ENCODE measurements around the gene SCN10A. TPM values are rescaled to one million over a fixed set of nuclear protein-coding genes. Genes with fewer than 3 reads are reported as not detected.

Gene SCN10A
- polyA plus RNA-seq, 1 donor: not detected

DNA sequence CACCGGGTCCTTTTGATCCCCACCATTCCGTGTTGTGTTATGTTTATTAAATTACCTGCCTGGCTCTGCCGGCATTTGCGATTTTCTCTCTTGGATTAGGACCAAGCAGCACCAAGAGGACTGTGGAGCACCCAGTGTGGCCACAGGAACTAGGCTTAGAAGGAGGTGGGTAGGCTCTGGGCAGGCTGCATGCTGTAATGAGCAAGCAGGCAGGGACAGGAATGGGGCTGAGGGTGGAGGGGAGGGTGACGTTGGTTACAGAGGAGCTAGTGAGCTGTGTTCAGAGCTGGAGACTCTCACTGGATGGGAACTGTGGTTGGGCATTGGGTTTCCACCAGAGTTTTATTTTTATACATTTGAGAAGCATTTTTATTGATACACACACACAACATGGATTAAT lies 158.6 kb downstream of the SCN10A start:
- no peaks in the 10 kb centered on the region for H3K9me3 ChIP-seq (ENCODE audit: control insufficient read depth, low read depth, low read length)
- H3K27ac ChIP-seq (ENCODE audit: low read length): no peak overlapping the region
- no peak overlapping the region for H3K4me3 ChIP-seq (ENCODE audit: low read length)
- peaks cover 32% of the 10 kb centered on the region for H3K27me3 ChIP-seq (ENCODE audit: control insufficient read depth, insufficient read depth, low read length)
- DNase-seq: no peak
- no peaks in the 10 kb centered on the region for H3K36me3 ChIP-seq (ENCODE audit: control insufficient read depth, insufficient read depth, low read length)
- no peaks in the 10 kb centered on the region for H3K4me1 ChIP-seq (ENCODE audit: control insufficient read depth, insufficient read depth, low read length)
- WGBS (ENCODE audit: insufficient coverage, low lambda C conversion rate): 60% methylated on average over 1 of the region's 5 CpGs

DNA sequence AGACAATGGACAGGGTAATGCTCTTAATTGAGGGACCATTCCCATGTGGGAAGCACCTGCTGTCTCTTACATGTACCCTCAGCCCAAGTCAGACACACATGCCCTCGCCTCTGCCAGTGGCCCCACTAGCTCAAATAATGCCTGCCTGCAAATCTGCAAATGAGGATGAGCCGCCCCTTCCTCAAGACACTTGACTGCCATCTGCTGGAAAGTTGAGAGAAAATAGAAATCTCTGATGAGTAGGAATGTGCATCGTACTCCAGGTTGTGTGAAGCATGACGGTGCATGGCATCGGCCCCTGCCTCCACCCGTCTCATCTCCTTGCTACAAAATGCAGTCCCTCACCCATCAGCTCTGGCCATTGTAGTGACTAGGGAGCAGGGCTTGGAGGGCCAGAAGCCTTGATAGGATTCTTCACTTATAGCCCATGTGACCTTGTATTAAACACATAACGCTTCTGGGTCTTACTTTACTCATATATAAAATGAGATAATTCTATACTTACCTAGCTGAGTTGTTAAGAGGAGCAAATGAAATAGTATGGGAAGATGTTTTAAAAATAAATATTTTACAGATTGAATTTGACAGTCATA lies 160.2 kb downstream of the SCN10A start:
- WGBS (ENCODE audit: insufficient coverage, low lambda C conversion rate): 40% methylated on average over 1 of the region's 7 CpGs
- Histone ChIP-seq H3K4me1 (ENCODE audit: control insufficient read depth, insufficient read depth, low read length) (no peaks in the 10 kb centered on the region), H3K27ac (ENCODE audit: low read length) (no peak overlapping the region), H3K27me3 (ENCODE audit: control insufficient read depth, insufficient read depth, low read length) (peaks cover 39% of the 10 kb centered on the region), H3K4me3 (ENCODE audit: low read length) (no peak overlapping the region), H3K9me3 (ENCODE audit: control insufficient read depth, low read depth, low read length) (no peaks in the 10 kb centered on the region), H3K36me3 (ENCODE audit: control insufficient read depth, insufficient read depth, low read length) (no peaks in the 10 kb centered on the region)
- peak; percentile 26 to 32 for DNase-seq

DNA sequence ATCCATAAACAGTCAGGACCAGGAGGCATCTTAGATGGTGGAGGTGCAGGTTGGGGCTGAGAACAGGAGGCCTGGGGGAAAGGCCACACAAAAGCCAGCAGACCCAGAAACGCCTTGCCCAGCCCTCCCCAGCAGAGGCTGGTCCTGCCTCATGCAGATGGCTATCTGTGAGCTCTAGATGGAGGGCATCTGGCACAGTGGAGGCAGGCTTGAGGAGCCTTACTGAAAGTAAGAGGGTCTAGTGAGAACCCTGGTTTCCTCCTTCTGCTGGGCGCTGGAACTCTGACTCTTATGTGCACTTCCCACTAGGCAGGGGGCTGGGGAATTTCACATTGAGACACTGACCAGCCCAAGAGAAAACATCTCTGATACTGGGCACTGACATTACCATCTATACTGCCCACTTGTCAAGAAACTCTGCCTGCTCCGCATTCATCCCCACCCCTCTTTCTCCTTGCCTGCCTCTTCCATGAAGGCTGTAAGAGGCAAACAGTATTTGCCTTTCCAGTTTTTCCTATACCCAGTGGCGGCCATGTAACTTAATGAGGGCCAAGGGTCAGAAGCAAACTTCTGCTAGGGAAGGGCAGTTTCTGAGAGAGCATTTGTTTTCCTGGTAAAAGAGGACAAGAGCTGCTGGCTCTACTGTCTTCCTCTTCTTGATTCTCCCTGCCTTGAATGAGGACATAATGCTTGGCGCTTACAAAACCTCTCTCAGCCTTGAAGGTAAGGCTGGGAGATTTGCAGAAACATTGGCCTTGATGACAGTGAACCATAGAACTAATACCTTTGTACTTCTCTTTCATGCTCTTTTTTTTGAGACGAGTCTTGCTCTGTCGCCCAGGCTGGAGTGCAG lies 162.1 kb downstream of the SCN10A start:
- H3K27me3 ChIP-seq (ENCODE audit: control insufficient read depth, insufficient read depth, low read length): peaks cover 47% of the 10 kb centered on the region
- H3K27ac ChIP-seq (ENCODE audit: low read length): no peak overlapping the region
- peak in 1 of 2 donors; percentile 50 for DNase-seq
- no CpG with 5 or more reads among the region's 7 CpGs for WGBS (ENCODE audit: insufficient coverage, low lambda C conversion rate)
- H3K9me3 ChIP-seq (ENCODE audit: control insufficient read depth, low read depth, low read length): peaks cover 3% of the 10 kb centered on the region
- no peaks in the 10 kb centered on the region for H3K36me3 ChIP-seq (ENCODE audit: control insufficient read depth, insufficient read depth, low read length)
- peaks cover 3% of the 10 kb centered on the region for H3K4me1 ChIP-seq (ENCODE audit: control insufficient read depth, insufficient read depth, low read length)
- H3K4me3 ChIP-seq (ENCODE audit: low read length): no peak overlapping the region

DNA sequence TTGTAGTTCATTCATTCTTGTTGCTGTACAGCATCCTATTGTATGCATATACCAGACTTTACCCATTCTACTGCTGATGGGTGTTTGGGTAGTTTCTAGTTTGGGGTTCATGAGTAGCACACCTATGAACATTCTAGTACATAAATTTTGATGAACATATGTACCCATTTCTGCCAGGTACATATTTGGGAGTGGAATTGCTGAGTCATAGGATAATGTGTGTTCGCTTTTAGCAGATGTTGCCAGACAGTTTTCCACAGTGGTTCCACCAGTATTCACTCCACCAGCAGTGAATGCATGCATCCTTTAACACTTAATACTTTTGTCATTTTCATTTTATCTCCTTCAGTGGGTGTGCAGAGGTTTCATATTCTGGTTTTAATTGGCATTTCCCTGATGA lies 163.1 kb downstream of the SCN10A start:
- H3K27ac ChIP-seq (ENCODE audit: low read length): no peak overlapping the region
- H3K4me1 ChIP-seq (ENCODE audit: control insufficient read depth, insufficient read depth, low read length): peaks cover 4% of the 10 kb centered on the region
- no peaks in the 10 kb centered on the region for H3K36me3 ChIP-seq (ENCODE audit: control insufficient read depth, insufficient read depth, low read length)
- WGBS (ENCODE audit: insufficient coverage, low lambda C conversion rate): no CpG with 5 or more reads among the region's 1 CpG
- no peak overlapping the region for H3K4me3 ChIP-seq (ENCODE audit: low read length)
- H3K9me3 ChIP-seq (ENCODE audit: control insufficient read depth, low read depth, low read length): peaks cover 5% of the 10 kb centered on the region
- peaks cover 47% of the 10 kb centered on the region for H3K27me3 ChIP-seq (ENCODE audit: control insufficient read depth, insufficient read depth, low read length)
- DNase-seq: no peak

DNA sequence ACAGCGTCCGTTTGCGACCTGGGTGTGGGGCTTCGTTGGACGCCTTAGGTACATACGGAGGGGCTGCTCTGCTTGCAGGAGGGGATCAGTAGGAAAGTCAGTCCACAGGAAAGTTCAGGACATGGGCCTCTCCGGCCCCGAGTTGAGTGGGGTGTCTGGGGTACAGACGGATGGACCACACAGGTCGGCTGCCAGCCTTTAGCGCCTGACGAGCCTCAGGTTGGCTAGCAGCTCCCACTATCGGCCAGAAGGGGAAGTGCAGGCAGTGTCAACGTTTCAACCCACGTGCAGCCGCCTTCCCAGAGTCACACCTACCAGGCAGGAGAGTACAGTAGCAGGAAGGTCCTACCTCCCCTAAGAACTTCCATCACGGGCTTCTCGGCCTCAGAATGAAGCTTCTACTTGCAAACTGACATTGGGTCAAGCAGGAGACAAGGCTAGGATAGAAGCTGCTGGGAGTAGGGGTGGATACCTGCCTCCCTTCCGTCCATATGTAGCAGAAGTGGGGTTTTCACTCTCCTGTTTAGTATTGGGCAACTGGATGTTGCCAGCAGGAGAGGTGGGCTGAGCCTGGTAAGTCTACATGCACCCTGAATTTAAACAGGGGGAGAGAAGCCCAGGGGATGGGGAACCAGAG lies 164.7 kb downstream of the SCN10A start:
- Histone ChIP-seq H3K27me3 (ENCODE audit: control insufficient read depth, insufficient read depth, low read length) (peaks cover 46% of the 10 kb centered on the region), H3K4me1 (ENCODE audit: control insufficient read depth, insufficient read depth, low read length) (peaks cover 4% of the 10 kb centered on the region), H3K27ac (ENCODE audit: low read length) (no peak overlapping the region), H3K9me3 (ENCODE audit: control insufficient read depth, low read depth, low read length) (peaks cover 5% of the 10 kb centered on the region), H3K4me3 (ENCODE audit: low read length) (no peak overlapping the region), H3K36me3 (ENCODE audit: control insufficient read depth, insufficient read depth, low read length) (no peaks in the 10 kb centered on the region)
- no CpG with 5 or more reads among the region's 19 CpGs for WGBS (ENCODE audit: insufficient coverage, low lambda C conversion rate)
- DNase-seq: peak; percentile 72 to 77

DNA sequence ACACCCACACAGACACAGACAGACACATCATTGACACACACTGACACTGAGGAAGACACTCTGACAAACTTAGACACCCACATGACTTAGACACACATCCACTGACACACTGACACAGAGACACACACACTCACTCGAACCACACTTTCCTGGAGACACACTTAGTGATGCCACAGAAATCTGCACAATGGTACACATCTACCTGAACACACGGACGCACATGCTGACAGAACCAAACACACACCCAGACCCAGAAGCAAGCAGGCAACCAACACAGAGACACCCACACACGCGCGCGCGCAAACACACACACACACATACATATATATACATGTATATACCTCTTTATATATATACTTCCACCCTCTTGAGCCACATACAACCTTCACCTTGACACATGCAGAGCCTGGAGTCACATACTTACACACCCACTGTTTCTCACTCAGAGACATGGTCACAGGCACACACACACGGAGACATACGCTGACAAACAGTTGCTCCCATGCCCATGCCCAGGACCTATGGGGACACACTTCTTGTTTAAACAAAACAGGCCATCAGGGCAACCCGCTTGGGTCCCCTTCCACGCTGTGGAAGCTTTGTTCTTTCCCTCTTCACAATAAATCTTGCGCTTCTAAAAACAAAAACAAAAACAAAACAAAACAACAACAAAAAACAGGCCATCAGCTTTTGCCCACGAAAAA lies 165.6 kb downstream of the SCN10A start:
- H3K27me3 ChIP-seq (ENCODE audit: control insufficient read depth, insufficient read depth, low read length): peaks cover 46% of the 10 kb centered on the region
- no peaks in the 10 kb centered on the region for H3K36me3 ChIP-seq (ENCODE audit: control insufficient read depth, insufficient read depth, low read length)
- H3K4me3 ChIP-seq (ENCODE audit: low read length): no peak overlapping the region
- H3K4me1 ChIP-seq (ENCODE audit: control insufficient read depth, insufficient read depth, low read length): peaks cover 4% of the 10 kb centered on the region
- 83% methylated on average over 2 of the region's 14 CpGs for WGBS (ENCODE audit: insufficient coverage, low lambda C conversion rate)
- no peak overlapping the region for H3K27ac ChIP-seq (ENCODE audit: low read length)
- peaks cover 5% of the 10 kb centered on the region for H3K9me3 ChIP-seq (ENCODE audit: control insufficient read depth, low read depth, low read length)
- DNase-seq: peak in 1 of 2 donors; percentile 19

- Histone ChIP-seq H3K36me3 (ENCODE audit: control insufficient read depth, insufficient read depth, low read length) (no peaks in the 10 kb centered on the region), H3K27ac (ENCODE audit: low read length) (no peak within 1 kb of the TSS), H3K27me3 (ENCODE audit: control insufficient read depth, insufficient read depth, low read length) (peaks cover 49% of the 10 kb centered on the region), H3K4me1 (ENCODE audit: control insufficient read depth, insufficient read depth, low read length) (peaks cover 4% of the 10 kb centered on the region), H3K9me3 (ENCODE audit: control insufficient read depth, low read depth, low read length) (peaks cover 5% of the 10 kb centered on the region), H3K4me3 (ENCODE audit: low read length) (peak within 1 kb of the TSS; percentile 50)
- no CpG with 5 or more reads among the region's 76 CpGs for WGBS (ENCODE audit: insufficient coverage, low lambda C conversion rate)
- peak; percentile 43 to 66 for DNase-seq
Observed at GRCh38 chr3:38649500-38650247, 166.3 kb downstream of the SCN10A start, which contains the start of gene SCN5A. Gene SCN5A (minus strand): TSS chr3:38649687. CDS start chr3:38633307, 16,380 bp downstream.

DNA sequence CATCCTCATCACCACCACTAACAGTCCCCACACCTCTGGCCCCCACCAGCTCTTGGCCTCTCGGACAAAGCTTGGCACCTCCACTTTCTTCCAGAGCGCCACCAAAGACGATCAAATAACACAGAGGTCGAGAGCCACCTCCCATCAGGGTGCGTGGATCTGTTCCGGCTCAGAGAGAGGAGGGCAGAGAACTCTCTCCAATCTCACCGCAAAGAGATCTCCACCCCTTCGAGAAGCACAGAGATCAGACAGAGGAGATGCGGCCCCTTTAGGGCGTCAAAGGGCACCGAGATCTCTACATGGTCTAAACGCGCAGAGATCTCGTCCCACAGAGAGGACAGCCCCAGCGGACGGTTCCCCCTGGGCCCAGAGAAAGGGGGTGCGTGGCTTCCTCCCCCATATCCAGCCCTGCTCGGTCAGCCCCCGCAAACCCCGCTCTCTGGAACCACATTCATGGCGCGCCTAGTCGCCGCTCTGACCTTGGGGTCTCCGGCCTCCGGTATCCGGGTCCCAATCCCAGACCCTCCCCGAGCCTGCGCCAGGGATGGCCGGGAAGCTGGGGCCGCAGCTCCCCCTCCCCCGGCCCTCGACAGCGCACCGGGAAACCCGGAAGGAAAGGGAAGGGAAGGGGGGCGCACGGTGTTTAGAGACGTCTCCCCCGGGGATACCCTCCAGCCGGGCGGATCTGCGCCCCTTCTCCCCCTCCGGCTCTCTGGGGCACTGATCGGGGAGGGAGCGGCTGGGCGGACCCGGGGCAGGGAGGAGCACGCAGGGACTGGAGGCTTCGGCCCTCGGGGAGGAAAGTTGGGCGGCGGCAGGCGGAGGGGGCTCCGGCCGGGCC lies 167.1 kb downstream of the SCN10A start:
- Histone ChIP-seq H3K4me1 (ENCODE audit: control insufficient read depth, insufficient read depth, low read length) (peaks cover 4% of the 10 kb centered on the region), H3K4me3 (ENCODE audit: low read length) (peak overlapping the region; percentile 50), H3K27me3 (ENCODE audit: control insufficient read depth, insufficient read depth, low read length) (peaks cover 49% of the 10 kb centered on the region), H3K9me3 (ENCODE audit: control insufficient read depth, low read depth, low read length) (peaks cover 5% of the 10 kb centered on the region), H3K27ac (ENCODE audit: low read length) (no peak overlapping the region), H3K36me3 (ENCODE audit: control insufficient read depth, insufficient read depth, low read length) (no peaks in the 10 kb centered on the region)
- DNase-seq: peak in 1 of 2 donors; percentile 19
- WGBS (ENCODE audit: insufficient coverage, low lambda C conversion rate): no CpG with 5 or more reads among the region's 56 CpGs

- WGBS (ENCODE audit: insufficient coverage, low lambda C conversion rate): no CpG with 5 or more reads among the region's 7 CpGs
- DNase-seq: no peak
- Histone ChIP-seq H3K9me3 (ENCODE audit: control insufficient read depth, low read depth, low read length) (peaks cover 5% of the 10 kb centered on the region), H3K4me1 (ENCODE audit: control insufficient read depth, insufficient read depth, low read length) (peaks cover 4% of the 10 kb centered on the region), H3K4me3 (ENCODE audit: low read length) (no peak overlapping the region), H3K36me3 (ENCODE audit: control insufficient read depth, insufficient read depth, low read length) (no peaks in the 10 kb centered on the region), H3K27ac (ENCODE audit: low read length) (no peak overlapping the region), H3K27me3 (ENCODE audit: control insufficient read depth, insufficient read depth, low read length) (peaks cover 54% of the 10 kb centered on the region)
Observed at GRCh38 chr3:38648024-38648658, 167.9 kb downstream of the SCN10A start.
